ENCODE data around the gene MMP7. TPM values are rescaled to one million over a fixed set of nuclear protein-coding genes. Genes with fewer than 3 reads are reported as not detected.

MMP7 gene
- total and polyA plus RNA-seq, 2 of the 4 experiments (the other 2 are of a cell fraction), result not detected

DNA sequence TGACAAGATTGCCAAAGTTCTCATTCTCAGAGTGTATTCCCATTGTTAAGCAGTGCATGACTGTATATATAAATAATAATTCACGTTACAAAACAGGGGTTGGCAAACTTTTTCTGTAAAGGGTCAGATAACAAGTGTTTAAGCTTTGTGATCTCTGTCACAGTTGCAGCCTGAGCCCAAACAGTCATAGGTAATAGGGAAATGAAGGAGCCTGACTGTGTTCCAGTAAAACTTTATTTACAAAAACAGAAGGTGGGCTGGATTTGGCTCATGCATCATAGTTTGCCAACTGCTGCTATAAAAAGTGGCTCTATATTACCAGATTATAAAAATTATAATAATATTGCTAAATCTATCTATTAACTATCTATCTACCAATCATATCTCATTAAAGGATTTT is 3.5 kb downstream of the MMP7 start:
- dilution Hi-C loops (cut with HindIII; ENCODE audit: low sequenced_read_pairs, unreplicated experiment), result no loop called here
- no peak overlapping the region for H3K18ac ChIP-seq (ENCODE audit: low read depth, low read length)
- no peak for DNase-seq

More for the DNA sequence above, 3.5 kb downstream of the MMP7 start:
- TF ChIP-seq CEBPB (IDR thresholded peaks at IDR 0.05; ENCODE audit: low read depth, low read length) (no peak), MAZ (IDR thresholded peaks at IDR 0.05; ENCODE audit: borderline replicate concordance, low read depth, low read length) (no peak), MAFK (IDR thresholded peaks at IDR 0.05; ENCODE audit: low read depth, low read length) (no peak)
- TF ChIP-seq, protein P1, sequence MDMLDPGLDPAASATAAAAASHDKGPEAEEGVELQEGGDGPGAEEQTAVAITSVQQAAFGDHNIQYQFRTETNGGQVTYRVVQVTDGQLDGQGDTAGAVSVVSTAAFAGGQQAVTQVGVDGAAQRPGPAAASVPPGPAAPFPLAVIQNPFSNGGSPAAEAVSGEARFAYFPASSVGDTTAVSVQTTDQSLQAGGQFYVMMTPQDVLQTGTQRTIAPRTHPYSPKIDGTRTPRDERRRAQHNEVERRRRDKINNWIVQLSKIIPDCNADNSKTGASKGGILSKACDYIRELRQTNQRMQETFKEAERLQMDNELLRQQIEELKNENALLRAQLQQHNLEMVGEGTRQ (IDR thresholded peaks at IDR 0.05; ENCODE audit: low read depth, low read length), result no peak
- H4K5ac ChIP-seq (ENCODE audit: low read depth, low read length), result no peak overlapping the region
- no peak overlapping the region for H3K4ac ChIP-seq (ENCODE audit: low read depth, low read length)
- intact Hi-C loops (cut with micrococcal nuclease), result no loop called here
- H3K4me2 ChIP-seq (ENCODE audit: low read depth, low read length), result no peak overlapping the region
- H2BK15ac ChIP-seq (ENCODE audit: low read depth, low read length), result no peak overlapping the region
- in situ Hi-C loops (cut with MboI; ENCODE audit: low sequenced_read_pairs), result no loop called here
- H2BK120ac ChIP-seq (ENCODE audit: low read depth, low read length), result no peak overlapping the region
- H4K8ac ChIP-seq (ENCODE audit: low read depth in 2 of 2, low read length in 2 of 2), result no peak overlapping the region
- no peak overlapping the region for H3K27ac ChIP-seq (ENCODE audit: insufficient read depth, low read length)
- no peaks in the 10 kb centered on the region; the same call in 1 of the 2 replicates for H3K27me3 ChIP-seq (ENCODE audit: control insufficient read depth, insufficient read depth, low read length)
- H3K79me1 ChIP-seq (ENCODE audit: low read depth in 1 of 2, low read length in 2 of 2), result no peaks in the 10 kb centered on the region
- no peak overlapping the region for H3K9ac ChIP-seq (ENCODE audit: low read depth, low read length)
- no peak overlapping the region for H2BK20ac ChIP-seq (ENCODE audit: low read depth, low read length)
- H2AFZ ChIP-seq (replicated peaks; ENCODE audit: low read length, poor library complexity), result no peak overlapping the region
- H3K9me1 ChIP-seq (ENCODE audit: insufficient read depth, low read length), result no peaks in the 10 kb centered on the region
- no peak overlapping the region for H3K14ac ChIP-seq (replicated peaks; ENCODE audit: low read depth, low read length)
- H3K4me1 ChIP-seq (ENCODE audit: control insufficient read depth, insufficient read depth, low read length), result no peaks in the 10 kb centered on the region
- H3K9me3 ChIP-seq (ENCODE audit: control insufficient read depth, insufficient read depth, low read length), result no peaks in the 10 kb centered on the region
- no TSS peak for BruUV-seq (replicated peaks)
- H4K91ac ChIP-seq (ENCODE audit: insufficient read depth, low read depth, low read length), result no peak overlapping the region
- CTCF ChIA-PET, result no interaction called here
- WGBS, 2 experiments (ENCODE audit: extremely low coverage in 2 of 2, insufficient read length in 1 of 2), result no CpG with 5 or more reads among the region's 1 CpG
- H4K20me1 ChIP-seq (ENCODE audit: insufficient read depth, low read length), result no peaks in the 10 kb centered on the region
- POLR2A ChIA-PET (ENCODE audit: unreplicated experiment), result no interaction called here
- no peak overlapping the region for H3K23ac ChIP-seq (ENCODE audit: low read depth, low read length)
- no peak overlapping the region for H2BK5ac ChIP-seq (ENCODE audit: low read depth, low read length, poor library complexity, severe bottlenecking)
- H3K56ac ChIP-seq (ENCODE audit: extremely low read depth, insufficient read depth, low read length), result no peak overlapping the region
- no peak overlapping the region for H2AK9ac ChIP-seq (replicated peaks; ENCODE audit: low read depth, low read length, poor library complexity)
- ATAC-seq (ENCODE audit: low read depth), result no peak
- no peak overlapping the region for H3K4me3 ChIP-seq (ENCODE audit: insufficient read depth, low read depth, low read length)
- no peaks in the 10 kb centered on the region for H3K36me3 ChIP-seq (ENCODE audit: control insufficient read depth, insufficient read depth, low read length)
- H2AK5ac ChIP-seq (ENCODE audit: low read depth, low read length), result no peak overlapping the region
